GM12891 (cell line): ENCODE data around the gene LRRC32.

Source experiments
- POLR2A ChIP-seq: IDR thresholded peaks from 2 replicates; pipeline ENCODE4 v1.6.1; 2011; ENCODE audit warnings: low read depth, low read length, control low read depth
- POLR2AphosphoS5 ChIP-seq: IDR thresholded peaks from 2 replicates; pipeline ENCODE4 v1.6.1; 2011; ENCODE audit warnings: low read depth, low read length, control low read depth
- POU2F2 ChIP-seq: IDR thresholded peaks from 2 replicates; pipeline ENCODE4 v1.6.1; 2011; ENCODE audit warnings: low read depth, mild to moderate bottlenecking, control low read depth, low read length, moderate library complexity
- SPI1 ChIP-seq: IDR thresholded peaks from 2 replicates; pipeline ENCODE4 v1.6.1; 2011; ENCODE audit warnings: low read depth, low read length, control low read depth
- TAF1 ChIP-seq: IDR thresholded peaks from 2 replicates; pipeline ENCODE4 v1.6.1; 2011; ENCODE audit warnings: low read depth, low read length, control low read depth

GRCh38 chr11:76663486-76663810 is 7.1 kb downstream of the LRRC32 start:
- TF ChIP-seq TAF1: no peak
- TF ChIP-seq POLR2AphosphoS5: no peak
- no peak for TF ChIP-seq POLR2A
- no peak for TF ChIP-seq SPI1
- no peak for TF ChIP-seq POU2F2
